Ovary (tissue), 3 donors: ENCODE results near the gene TRAPPC1.

ENCODE experiments used
- CTCF ChIP-seq, 3 donors: fragments of 450-650 bp in 2 of 3; fragments of 200-600 bp in 1 of 3; IDR thresholded peaks; one replicate each; pipeline versions ENCODE4 v1.5.1 to v1.8.0; 2016 to 2022; ENCODE audit warnings: antibody characterized with exemption in 3 of 3, mild to moderate bottlenecking in 1 of 3
- EP300 ChIP-seq: sonication (generic); formaldehyde crosslinking; IDR thresholded peaks from one replicate; pipeline ENCODE4 v1.6.1; 2017; ENCODE audit warnings: antibody characterized with exemption
- POLR2A ChIP-seq: fragments of 450-650 bp; IDR thresholded peaks from one replicate; pipeline ENCODE4 v1.6.1; 2017; ENCODE audit warnings: antibody characterized with exemption, mild to moderate bottlenecking, moderate library complexity
- donor health status: DM: no; HTN: no; CAD: no.

- TF ChIP-seq CTCF (IDR thresholded peaks at IDR 0.05), result no peak
- TF ChIP-seq EP300, result no peak
- no peak for TF ChIP-seq POLR2A
These were observed 50.3 kb downstream of the TRAPPC1 start for GRCh38 chr17:7881276-7882054.
